T-helper 17 cell (primary cell): ENCODE data around the gene ARAP1. TPM values are rescaled to one million over a fixed set of nuclear protein-coding genes. Genes with fewer than 3 reads are reported as not detected.

Source experiments
- total RNA-seq, 4 donors: library from RNA in 2 of 4; stranded (reverse) in 2 of 4; gene quantifications; one replicate each; pipeline ENCODE4 v1.2.3 and lab custom pipeline; 2022 to 2026

Gene ARAP1
- total RNA-seq, 2 donors from 2014 or later = 93.3 to 108 TPM

Other genes starting within 250 kb of the ARAP1 start
- gene PDE2A, start 78.0 kb downstream of the ARAP1 start, total RNA-seq = 1 to 10 TPM; 2.7 to 4.9 TPM
- gene STARD10, start 41.6 kb upstream of the ARAP1 start, total RNA-seq = 10 to 100 TPM; 12.9 to 17.7 TPM
- 100 to 1,000 TPM in 1 of 2 donors, 10 to 100 TPM in 1; 95.4 to 121 TPM for gene ATG16L2, start 62.0 kb upstream of the ARAP1 start, total RNA-seq